GM10266 (cell line): ENCODE data around the gene GLRA3.

ENCODE experiments used
- DNase-seq: peaks from one replicate; pipeline ENCODE4 v3.0.0; 2012; ENCODE audit errors: extremely low spot score
- TF ChIP-seq, protein P1 (sequence below): IDR thresholded peaks from 2 replicates; pipeline ENCODE4 v1.5.1; 2012; ENCODE audit warnings: mild to moderate bottlenecking, low read depth; ENCODE audit not compliant: control insufficient read depth, insufficient read depth; ENCODE audit errors: missing control alignments

Gene GLRA3

DNA sequence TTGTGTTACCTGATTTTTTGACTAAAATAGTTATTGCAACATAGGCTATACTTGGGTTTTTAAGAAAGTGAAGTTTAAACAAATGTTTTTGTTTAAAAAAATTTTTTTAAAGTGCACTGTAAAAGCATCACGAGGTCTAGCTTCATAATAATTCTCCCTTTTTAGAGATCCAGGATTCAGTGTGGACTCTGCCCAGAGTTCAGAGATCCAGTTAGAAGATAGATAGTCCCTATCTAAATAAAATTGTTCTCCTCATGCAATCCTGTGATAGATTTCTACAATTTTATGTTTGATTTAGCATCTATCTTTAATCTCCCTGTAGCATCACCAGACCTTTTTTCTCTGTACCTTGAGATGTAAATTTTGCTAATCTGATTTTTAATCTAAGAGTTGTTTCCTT is 221.3 kb downstream of the GLRA3 start:
- DNase-seq = no peak
- TF ChIP-seq, protein P1, sequence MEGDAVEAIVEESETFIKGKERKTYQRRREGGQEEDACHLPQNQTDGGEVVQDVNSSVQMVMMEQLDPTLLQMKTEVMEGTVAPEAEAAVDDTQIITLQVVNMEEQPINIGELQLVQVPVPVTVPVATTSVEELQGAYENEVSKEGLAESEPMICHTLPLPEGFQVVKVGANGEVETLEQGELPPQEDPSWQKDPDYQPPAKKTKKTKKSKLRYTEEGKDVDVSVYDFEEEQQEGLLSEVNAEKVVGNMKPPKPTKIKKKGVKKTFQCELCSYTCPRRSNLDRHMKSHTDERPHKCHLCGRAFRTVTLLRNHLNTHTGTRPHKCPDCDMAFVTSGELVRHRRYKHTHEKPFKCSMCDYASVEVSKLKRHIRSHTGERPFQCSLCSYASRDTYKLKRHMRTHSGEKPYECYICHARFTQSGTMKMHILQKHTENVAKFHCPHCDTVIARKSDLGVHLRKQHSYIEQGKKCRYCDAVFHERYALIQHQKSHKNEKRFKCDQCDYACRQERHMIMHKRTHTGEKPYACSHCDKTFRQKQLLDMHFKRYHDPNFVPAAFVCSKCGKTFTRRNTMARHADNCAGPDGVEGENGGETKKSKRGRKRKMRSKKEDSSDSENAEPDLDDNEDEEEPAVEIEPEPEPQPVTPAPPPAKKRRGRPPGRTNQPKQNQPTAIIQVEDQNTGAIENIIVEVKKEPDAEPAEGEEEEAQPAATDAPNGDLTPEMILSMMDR = no peak

DNA sequence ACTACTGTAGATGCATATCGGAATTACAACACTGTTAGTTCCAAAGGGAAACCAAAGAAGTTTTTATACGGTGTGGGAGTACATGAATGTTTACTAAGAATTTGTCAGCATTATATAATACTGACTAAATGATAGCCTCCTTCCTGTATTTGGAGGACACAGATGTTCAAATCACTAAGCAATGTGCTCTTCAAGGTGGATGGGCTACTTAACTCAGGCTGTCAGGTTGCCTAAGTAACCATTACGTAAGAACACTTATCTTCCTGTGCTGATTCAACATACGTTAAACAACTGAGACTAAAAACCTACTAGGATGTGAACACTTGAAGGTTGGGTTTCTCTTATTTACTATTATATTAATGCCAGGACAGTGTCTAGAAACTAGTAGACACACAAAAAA is 224.8 kb downstream of the GLRA3 start:
- TF ChIP-seq, protein P1 = no peak
- no peak for DNase-seq

DNA sequence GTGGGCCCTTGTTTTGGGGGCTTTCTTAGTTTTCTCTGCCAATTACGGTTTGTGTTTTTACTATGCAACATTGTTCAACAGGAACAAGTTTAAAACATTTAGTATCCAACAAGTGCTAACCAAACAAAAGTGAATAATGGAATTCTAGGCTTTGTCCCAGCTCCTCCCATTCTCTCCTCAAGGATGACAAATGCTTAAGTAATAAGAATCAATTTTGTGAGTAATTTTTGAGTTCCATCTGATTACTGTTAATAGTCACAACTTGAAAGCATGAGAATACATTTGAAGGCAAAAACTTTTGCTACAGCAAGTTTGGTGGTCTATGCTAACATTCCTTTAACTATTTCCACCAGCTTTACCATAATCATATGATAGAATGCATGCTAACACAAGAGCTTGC is 228.7 kb downstream of the GLRA3 start:
- no peak for DNase-seq
- TF ChIP-seq, protein P1 = no peak

DNA sequence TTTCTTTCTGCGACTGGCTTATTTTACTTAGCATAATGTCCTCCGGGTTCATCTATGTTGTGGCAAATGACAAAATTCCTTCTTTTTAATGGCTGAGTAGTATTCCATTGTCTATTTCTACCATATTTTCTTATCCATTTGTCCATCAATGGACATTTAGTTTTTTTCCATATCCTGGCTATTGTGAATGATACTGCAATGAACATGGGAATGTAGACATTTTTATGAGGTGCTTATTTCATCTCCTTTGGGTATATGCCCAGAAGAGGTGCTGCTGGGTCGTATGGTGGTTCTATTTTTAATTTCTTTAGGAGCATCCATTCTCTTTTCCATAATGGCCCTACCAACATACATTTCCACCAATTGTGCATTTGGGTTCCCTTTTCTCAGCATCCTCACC is 230.2 kb downstream of the GLRA3 start:
- no peak for DNase-seq
- TF ChIP-seq, protein P1 = no peak

DNA sequence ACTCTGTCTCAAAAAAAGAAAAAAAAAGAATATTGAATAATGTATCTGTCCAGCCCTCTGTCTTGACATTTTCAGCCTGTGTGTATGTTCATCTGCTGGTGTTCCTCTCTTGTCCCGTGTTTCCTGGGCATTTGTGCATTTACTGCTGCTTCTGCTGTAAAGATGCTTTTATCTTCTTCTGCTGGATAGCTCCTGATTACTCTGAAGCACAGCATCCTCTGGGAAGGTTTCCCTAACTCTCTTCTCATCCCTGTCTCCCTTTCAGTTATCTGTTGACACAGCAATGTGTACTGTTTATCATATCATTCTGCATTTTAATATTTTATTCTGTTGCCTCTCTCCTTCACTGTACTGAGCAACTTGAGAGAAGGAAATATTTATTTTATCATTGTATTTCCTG is 232.5 kb downstream of the GLRA3 start:
- DNase-seq = no peak
- TF ChIP-seq, protein P1 = no peak

DNA sequence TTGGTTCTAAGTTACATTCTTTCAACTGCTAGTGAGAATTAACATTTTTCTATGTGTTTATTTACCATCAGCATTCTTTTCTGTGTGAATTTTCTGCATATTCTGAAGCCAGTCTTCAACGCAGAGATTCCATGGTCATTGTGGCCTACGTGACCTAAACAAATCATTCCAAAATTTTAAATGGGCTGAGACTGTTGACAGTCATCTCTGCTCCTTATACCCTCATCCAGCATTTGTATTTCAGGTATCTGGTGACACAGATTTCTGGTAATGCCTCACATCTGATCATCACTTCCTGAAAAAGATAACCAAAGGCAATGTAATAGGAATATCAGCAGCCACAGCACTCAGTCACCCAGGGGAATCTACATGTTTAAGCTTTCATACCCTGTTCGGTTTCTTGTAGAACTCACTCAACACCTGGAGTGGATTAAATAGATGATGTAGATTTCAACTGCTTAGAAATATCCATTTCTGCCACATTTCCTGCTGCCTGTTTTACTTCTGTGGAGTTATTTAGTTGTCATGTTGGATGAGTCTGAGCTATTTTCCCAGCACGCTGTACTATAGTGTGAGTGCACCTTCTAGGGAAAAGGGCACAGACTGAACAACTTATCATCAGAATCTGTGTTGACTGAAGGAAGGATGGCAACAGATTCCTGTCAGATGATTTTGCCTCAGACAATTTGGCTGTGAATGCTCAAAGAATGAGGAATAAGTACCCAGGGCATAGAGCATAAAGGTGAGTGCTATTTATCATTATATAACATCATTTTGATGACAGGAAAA is 233.7 kb downstream of the GLRA3 start:
- DNase-seq = no peak
- TF ChIP-seq, protein P1 = no peak

DNA sequence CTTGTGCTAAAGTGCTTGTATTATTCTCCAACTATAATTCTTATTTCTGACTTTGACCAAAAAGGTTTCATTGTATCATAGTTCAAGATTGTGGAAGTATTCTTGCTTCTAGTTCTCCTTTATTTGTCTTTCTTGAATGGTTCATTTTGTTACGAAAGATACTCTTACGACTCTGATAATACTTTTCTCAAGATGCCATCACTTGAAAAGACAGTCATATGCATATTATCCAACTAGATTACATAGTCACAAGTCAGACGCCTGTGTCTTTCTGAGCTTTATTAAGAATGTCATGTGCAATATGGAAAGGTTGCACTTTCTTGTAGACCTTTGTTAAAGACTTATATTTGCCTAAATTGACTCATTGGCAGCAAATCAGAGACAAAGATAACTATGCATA is 235.3 kb downstream of the GLRA3 start:
- TF ChIP-seq, protein P1 = no peak
- no peak for DNase-seq
